IPS-15b (cell line): Measurements from ENCODE around the gene TP53BP2.

ENCODE experiments used
- H3K27me3 ChIP-seq: one replicate; pipeline ENCODE4 v1.6.1; 2013; ENCODE audit warnings: low read length; ENCODE audit not compliant: control insufficient read depth, insufficient read depth
- H3K36me3 ChIP-seq: one replicate; pipeline ENCODE4 v1.6.1; 2013; ENCODE audit warnings: low read length; ENCODE audit not compliant: control insufficient read depth, insufficient read depth
- H3K4me1 ChIP-seq: one replicate; pipeline ENCODE4 v1.6.1; 2013; ENCODE audit warnings: mild to moderate bottlenecking, low read length; ENCODE audit not compliant: control insufficient read depth, insufficient read depth
- H3K4me3 ChIP-seq: one replicate; pipeline ENCODE4 v1.5.1; 2013; ENCODE audit warnings: low read depth, low read length
- H3K9ac ChIP-seq: one replicate; pipeline ENCODE4 v1.6.1; 2013; ENCODE audit warnings: low read depth, mild to moderate bottlenecking, low read length
- H3K9me3 ChIP-seq: one replicate; pipeline ENCODE4 v1.6.1; 2013; ENCODE audit warnings: mild to moderate bottlenecking, low read length; ENCODE audit not compliant: control insufficient read depth, insufficient read depth

TP53BP2 gene

DNA sequence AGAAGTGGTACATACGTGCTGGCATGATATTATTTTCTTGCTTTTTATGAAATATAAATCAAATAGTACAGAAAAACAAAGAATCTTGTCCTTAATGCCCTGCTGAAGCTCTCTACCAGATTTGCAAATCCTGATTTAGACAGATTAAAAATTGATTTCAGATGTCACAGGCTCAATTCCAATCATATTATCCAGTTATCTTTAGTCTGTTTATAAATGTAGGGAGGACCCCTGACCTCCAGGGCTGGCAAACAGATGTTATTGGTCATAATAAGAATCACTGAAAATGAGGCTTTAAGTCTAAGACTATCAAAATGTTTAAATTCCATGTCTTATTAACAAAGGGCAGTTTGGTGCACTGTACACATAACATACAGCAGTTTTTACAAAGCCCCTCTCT lies 62.1 kb downstream of the TP53BP2 start:
- Histone ChIP-seq H3K4me1 (no peaks in the 10 kb centered on the region), H3K9me3 (no peaks in the 10 kb centered on the region), H3K36me3 (peaks cover 5% of the 10 kb centered on the region), H3K27me3 (no peaks in the 10 kb centered on the region), H3K4me3 (no peak overlapping the region), H3K9ac (no peak overlapping the region)

DNA sequence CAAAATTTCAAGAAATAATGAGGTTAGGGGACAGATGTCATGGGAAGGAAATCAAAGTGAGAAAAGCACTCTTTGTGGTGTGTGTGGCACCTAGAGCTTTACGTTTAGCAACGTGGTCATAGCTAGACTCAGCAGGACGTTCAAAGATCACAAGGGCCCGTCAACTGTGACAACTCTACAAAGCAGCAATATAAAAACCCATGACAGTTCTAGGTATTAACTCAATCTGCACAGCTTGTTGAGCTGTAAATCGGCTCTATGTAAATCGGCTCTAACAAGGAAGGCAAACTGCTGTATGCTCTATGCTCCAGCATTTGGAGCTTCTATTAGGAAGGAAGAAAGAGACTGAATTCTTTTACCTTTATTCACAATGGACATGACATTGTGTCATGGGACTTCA lies 64.8 kb downstream of the TP53BP2 start:
- peaks cover 10% of the 10 kb centered on the region for H3K36me3 ChIP-seq
- no peaks in the 10 kb centered on the region for H3K9me3 ChIP-seq
- H3K4me3 ChIP-seq: no peak overlapping the region
- no peak overlapping the region for H3K9ac ChIP-seq
- H3K4me1 ChIP-seq: no peaks in the 10 kb centered on the region
- H3K27me3 ChIP-seq: no peaks in the 10 kb centered on the region

DNA sequence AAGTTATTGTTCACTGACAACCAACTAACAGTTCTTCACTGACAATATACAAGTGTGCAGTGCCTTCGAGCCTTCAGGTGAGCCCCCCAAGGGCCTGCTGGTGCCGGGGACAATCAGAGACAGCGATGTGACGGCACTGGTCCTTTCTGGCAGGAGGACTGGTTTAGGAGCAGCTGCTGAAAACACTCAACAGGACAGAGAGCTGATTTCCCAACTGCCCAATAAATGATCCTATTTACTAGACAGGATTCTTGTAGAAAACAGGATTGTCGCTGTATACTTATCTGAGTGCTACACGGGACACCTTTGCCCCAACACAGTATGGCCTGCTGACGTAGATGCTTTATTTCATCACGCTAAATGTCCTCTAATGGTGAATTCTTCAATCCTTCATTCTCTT lies 65.4 kb downstream of the TP53BP2 start:
- Histone ChIP-seq H3K36me3 (peaks cover 10% of the 10 kb centered on the region), H3K4me1 (no peaks in the 10 kb centered on the region), H3K27me3 (no peaks in the 10 kb centered on the region), H3K4me3 (no peak overlapping the region), H3K9ac (no peak overlapping the region), H3K9me3 (no peaks in the 10 kb centered on the region)

- Histone ChIP-seq H3K4me1 (peaks cover 3% of the 10 kb centered on the region), H3K9me3 (no peaks in the 10 kb centered on the region), H3K9ac (no peak overlapping the region), H3K4me3 (no peak overlapping the region), H3K36me3 (peaks cover 10% of the 10 kb centered on the region), H3K27me3 (no peaks in the 10 kb centered on the region)
Observed at GRCh38 chr1:223776826-223777454, 68.8 kb downstream of the TP53BP2 start.

DNA sequence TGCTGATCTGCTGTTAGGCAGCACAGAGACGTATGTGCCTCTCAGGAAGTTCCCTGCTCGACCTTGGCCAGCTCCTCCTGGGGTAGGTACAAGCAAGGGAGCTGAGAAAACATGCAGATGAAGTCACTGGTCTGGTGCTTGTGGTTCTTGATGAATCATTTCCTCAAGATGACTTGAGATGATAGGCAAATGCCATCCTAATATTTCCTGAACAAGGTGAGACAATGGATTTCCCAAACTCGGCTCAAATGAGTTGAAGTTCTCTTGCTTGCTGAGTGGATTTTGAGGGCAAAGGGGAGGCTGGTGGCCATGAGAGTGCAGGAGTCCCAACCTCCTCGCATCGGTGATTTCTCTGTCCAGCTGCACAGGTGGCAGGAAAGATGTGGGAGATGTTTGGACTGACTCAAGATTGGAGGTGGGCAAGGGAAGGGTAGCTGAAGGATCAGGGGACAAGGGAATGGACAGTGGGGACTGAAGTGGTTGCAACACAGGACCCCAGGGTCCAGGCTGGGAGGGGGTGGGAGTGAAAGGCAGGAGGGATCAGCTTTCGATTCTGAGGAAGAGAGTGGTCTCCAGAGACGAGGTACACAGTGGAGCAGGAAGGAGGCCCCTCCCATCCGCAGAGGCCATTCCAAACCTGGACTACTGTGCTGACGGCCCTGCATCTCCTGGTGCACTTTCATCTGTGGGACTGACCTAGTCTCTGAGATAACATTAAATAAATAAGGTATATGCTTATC lies 69.5 kb downstream of the TP53BP2 start:
- H3K9me3 ChIP-seq: no peaks in the 10 kb centered on the region
- no peak overlapping the region for H3K4me3 ChIP-seq
- peaks cover 7% of the 10 kb centered on the region for H3K4me1 ChIP-seq
- peaks cover 10% of the 10 kb centered on the region for H3K36me3 ChIP-seq
- no peaks in the 10 kb centered on the region for H3K27me3 ChIP-seq
- no peak overlapping the region for H3K9ac ChIP-seq

GRCh38 chr1:223775711-223776074 lies 70.1 kb downstream of the TP53BP2 start:
- Histone ChIP-seq H3K4me3 (no peak overlapping the region), H3K36me3 (peaks cover 14% of the 10 kb centered on the region)

DNA sequence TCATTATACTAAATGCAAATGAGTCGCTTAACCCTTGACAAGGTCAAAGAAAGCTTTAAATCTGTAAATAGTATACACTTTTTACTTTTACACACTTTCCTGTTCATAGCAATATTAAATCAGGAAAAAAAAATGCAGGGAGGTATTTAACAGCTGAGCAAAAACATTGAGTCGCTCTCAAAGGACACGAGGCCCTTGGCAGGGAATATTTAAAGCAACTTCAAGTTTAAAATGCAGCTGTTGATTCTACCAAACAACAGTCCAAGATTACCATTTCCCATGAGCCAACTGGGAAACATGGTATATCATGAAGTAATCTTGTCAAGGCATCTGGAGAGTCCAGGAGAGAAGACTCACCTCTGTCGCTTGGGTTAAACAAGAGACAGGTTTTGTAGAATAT lies 70.7 kb downstream of the TP53BP2 start:
- Histone ChIP-seq H3K36me3 (peaks cover 9% of the 10 kb centered on the region), H3K9ac (no peak overlapping the region), H3K9me3 (no peaks in the 10 kb centered on the region), H3K4me1 (peaks cover 7% of the 10 kb centered on the region), H3K4me3 (no peak overlapping the region), H3K27me3 (no peaks in the 10 kb centered on the region)

More at GRCh38 chr1:223775711-223776074, 70.1 kb downstream of the TP53BP2 start:
- H3K4me1 ChIP-seq: peaks cover 7% of the 10 kb centered on the region
- no peak overlapping the region for H3K9ac ChIP-seq
- no peaks in the 10 kb centered on the region for H3K27me3 ChIP-seq
- H3K9me3 ChIP-seq: no peaks in the 10 kb centered on the region

- Histone ChIP-seq H3K27me3 (no peaks in the 10 kb centered on the region), H3K4me1 (peaks cover 7% of the 10 kb centered on the region), H3K9ac (no peak overlapping the region), H3K9me3 (no peaks in the 10 kb centered on the region), H3K4me3 (no peak overlapping the region), H3K36me3 (peaks cover 9% of the 10 kb centered on the region)
Observed at GRCh38 chr1:223774134-223774814, 71.5 kb downstream of the TP53BP2 start.

DNA sequence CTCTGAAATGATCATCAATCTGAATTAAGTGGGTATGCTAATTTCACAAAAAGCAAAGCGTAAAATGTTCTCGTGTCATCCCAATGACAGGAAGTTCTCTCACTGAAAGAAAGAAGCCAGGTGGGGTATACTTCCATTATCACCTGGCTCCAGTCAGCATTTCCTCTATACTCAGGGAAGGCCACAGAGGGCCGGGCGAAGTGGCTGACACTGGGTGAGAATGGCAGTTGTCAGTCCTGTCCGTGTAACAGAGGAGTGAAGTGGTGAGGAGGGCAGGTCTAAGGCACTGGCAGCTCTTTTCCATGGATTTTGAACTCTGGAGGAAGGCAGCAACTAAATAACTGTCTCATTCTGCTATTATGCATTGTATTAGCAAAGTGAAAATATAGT lies 73.0 kb downstream of the TP53BP2 start:
- H3K4me1 ChIP-seq: peaks cover 7% of the 10 kb centered on the region
- no peaks in the 10 kb centered on the region for H3K9me3 ChIP-seq
- H3K36me3 ChIP-seq: peaks cover 9% of the 10 kb centered on the region
- no peak overlapping the region for H3K9ac ChIP-seq
- H3K4me3 ChIP-seq: no peak overlapping the region
- no peaks in the 10 kb centered on the region for H3K27me3 ChIP-seq

GRCh38 chr1:223771814-223772770 lies 73.7 kb downstream of the TP53BP2 start:
- Histone ChIP-seq H3K9ac (no peak overlapping the region), H3K4me3 (no peak overlapping the region), H3K4me1 (peaks cover 7% of the 10 kb centered on the region), H3K9me3 (no peaks in the 10 kb centered on the region), H3K36me3 (peaks cover 5% of the 10 kb centered on the region), H3K27me3 (no peaks in the 10 kb centered on the region)

GRCh38 chr1:223771469-223771813 lies 74.3 kb downstream of the TP53BP2 start:
- H3K4me1 ChIP-seq: peaks cover 7% of the 10 kb centered on the region
- H3K36me3 ChIP-seq: peaks cover 4% of the 10 kb centered on the region
- no peak overlapping the region for H3K4me3 ChIP-seq
- H3K9ac ChIP-seq: no peak overlapping the region
- H3K9me3 ChIP-seq: no peaks in the 10 kb centered on the region
- no peaks in the 10 kb centered on the region for H3K27me3 ChIP-seq
